ENCODE data around the gene GNAQ. TPM values are rescaled to one million over a fixed set of nuclear protein-coding genes. Genes with fewer than 3 reads are reported as not detected.

Gene GNAQ
- 31.5 and 35.4 TPM in 2 replicates for total RNA-seq

DNA sequence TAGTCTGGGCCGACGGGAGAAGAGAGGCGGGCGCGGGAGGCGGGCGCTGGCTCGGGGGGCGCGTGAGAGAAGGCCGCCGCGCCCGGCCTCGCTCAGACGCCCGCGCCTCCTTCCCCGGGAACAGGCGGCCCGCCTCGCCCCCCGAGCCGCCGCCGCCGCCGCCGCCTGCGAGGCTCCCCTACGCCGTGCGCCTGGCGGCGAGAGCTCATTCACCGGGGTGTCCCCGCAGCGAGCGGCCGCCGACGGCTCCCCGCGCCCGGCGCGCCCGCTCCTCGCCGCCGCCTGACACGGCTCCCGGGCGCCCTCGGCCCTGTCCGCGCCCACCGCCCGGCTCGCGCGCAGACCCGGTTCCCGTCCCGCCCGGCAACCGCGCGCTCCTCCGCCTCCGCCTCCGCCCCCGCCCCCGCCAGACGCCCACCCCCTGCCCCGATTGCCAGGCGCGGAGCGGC is at the start of gene GNAQ:
GNAQ (minus strand) TSS at position 368 of the 449 bp plus-strand sequence. CDS start 576 bp downstream, outside the sequence.
- no peak for TF ChIP-seq CTCF (IDR thresholded peaks at IDR 0.05; ENCODE audit: insufficient read depth, low read length, poor library complexity, severe bottlenecking)
- no peak for DNase-seq (ENCODE audit: low read depth)
- H3K36me3 ChIP-seq (ENCODE audit: control insufficient read depth, insufficient read depth, low read length), result no peaks in the 10 kb centered on the region
- H3K27me3 ChIP-seq (ENCODE audit: control insufficient read depth, insufficient read depth, low read length), result no peaks in the 10 kb centered on the region
- H3K4me3 ChIP-seq (ENCODE audit: low read depth, low read length), result peak within 1 kb of the TSS; percentile 87

GRCh38 chr9:78074385-78075291 is 43.0 kb upstream of the GNAQ start:
- no peaks in the 10 kb centered on the region for H3K36me3 ChIP-seq (ENCODE audit: control insufficient read depth, insufficient read depth, low read length)

GRCh38 chr9:78073722-78074121 is 42.1 kb upstream of the GNAQ start:
- DNase-seq (ENCODE audit: low read depth), result no peak
- no peaks in the 10 kb centered on the region for H3K36me3 ChIP-seq (ENCODE audit: control insufficient read depth, insufficient read depth, low read length)
- no peak overlapping the region for H3K4me3 ChIP-seq (ENCODE audit: low read depth, low read length)
- no peaks in the 10 kb centered on the region for H3K27me3 ChIP-seq (ENCODE audit: control insufficient read depth, insufficient read depth, low read length)
- TF ChIP-seq CTCF (IDR thresholded peaks at IDR 0.05; ENCODE audit: insufficient read depth, low read length, poor library complexity, severe bottlenecking), result no peak

More at GRCh38 chr9:78074385-78075291, 43.0 kb upstream of the GNAQ start:
- Histone ChIP-seq H3K27me3 (ENCODE audit: control insufficient read depth, insufficient read depth, low read length) (no peaks in the 10 kb centered on the region), H3K4me3 (ENCODE audit: low read depth, low read length) (no peak overlapping the region)
- no peak for DNase-seq (ENCODE audit: low read depth)
- no peak for TF ChIP-seq CTCF (IDR thresholded peaks at IDR 0.05; ENCODE audit: insufficient read depth, low read length, poor library complexity, severe bottlenecking)

DNA sequence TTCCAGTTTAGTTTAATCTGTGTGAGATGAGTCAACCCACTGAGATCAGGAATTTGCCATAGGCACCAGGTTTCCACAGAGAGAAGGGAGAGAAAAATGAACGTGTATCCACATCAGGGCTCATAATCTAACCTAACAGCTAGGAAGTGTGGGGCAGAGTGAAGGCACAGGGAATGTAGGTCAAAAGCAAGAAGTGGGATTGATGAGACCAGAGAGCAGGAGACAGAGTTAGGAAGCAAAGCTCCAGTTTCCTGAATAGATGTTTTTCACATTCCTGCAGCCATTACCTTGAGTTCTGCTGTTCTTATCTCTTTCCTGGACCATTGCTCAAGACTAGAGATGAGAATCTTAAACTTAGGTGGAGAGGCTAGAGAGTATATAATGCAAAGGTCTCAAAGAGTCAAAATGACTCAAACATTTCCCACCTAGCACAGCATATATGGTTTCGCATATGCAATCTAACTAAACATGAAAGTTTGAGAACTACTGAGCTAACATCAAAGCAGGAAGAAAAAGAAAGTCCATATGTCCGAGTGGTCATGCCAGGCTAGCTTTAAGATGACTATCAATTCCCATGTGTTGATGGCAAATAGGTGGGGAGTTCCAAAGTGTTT is 41.1 kb upstream of the GNAQ start:
- Histone ChIP-seq H3K27me3 (ENCODE audit: control insufficient read depth, insufficient read depth, low read length) (no peaks in the 10 kb centered on the region), H3K4me3 (ENCODE audit: low read depth, low read length) (no peak overlapping the region), H3K36me3 (ENCODE audit: control insufficient read depth, insufficient read depth, low read length) (no peaks in the 10 kb centered on the region)
- no peak for DNase-seq (ENCODE audit: low read depth)
- TF ChIP-seq CTCF (IDR thresholded peaks at IDR 0.05; ENCODE audit: insufficient read depth, low read length, poor library complexity, severe bottlenecking), result no peak

DNA sequence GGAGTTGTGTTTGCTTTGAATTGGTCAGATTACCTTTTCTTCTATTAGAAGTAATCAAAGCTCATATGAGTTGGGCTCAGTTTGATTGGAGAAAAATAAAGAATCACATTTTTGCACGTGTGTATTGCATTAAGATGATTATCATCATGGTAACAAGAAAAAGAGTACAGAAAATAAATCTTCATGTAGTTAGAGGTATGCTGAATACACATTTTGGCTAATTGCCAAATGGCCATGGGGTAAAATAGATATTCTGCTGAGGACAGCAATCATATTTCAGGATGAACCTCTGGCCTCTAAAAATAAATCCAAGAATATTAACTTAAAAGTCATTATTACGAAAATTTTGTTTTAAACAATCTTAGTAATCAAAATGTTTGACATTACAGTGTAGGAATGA is 38.9 kb upstream of the GNAQ start:
- no peaks in the 10 kb centered on the region for H3K36me3 ChIP-seq (ENCODE audit: control insufficient read depth, insufficient read depth, low read length)
- H3K4me3 ChIP-seq (ENCODE audit: low read depth, low read length), result no peak overlapping the region
- DNase-seq (ENCODE audit: low read depth), result no peak
- H3K27me3 ChIP-seq (ENCODE audit: control insufficient read depth, insufficient read depth, low read length), result no peaks in the 10 kb centered on the region
- no peak for TF ChIP-seq CTCF (IDR thresholded peaks at IDR 0.05; ENCODE audit: insufficient read depth, low read length, poor library complexity, severe bottlenecking)

Data from kidney epithelial cell (primary cell).